T-helper 1 cell treated with Interleukin-12 subunit alpha and Interleukin-12 subunit beta and Interleukin-4 antibody, amounts not matched to agents 30 ng/mL and 1 ng/mL, for 36 hours (primary cell): ENCODE measurements around the gene HOXD8. TPM values are rescaled to one million over a fixed set of nuclear protein-coding genes. Genes with fewer than 3 reads are reported as not detected.

Experiments
- intact Hi-C: fragments of 100-400 bp; cut with micrococcal nuclease; formaldehyde crosslinking; loops from one replicate; pipeline ENCODE4 v1.15.1; 2024
- total RNA-seq: library from RNA; stranded (reverse); gene quantifications from 2 replicates; pipeline ENCODE4 v1.2.3, GENCODE V29; 2022

The HOXD8 gene
- total RNA-seq, 1 donor from 2014 or later = not detected

DNA sequence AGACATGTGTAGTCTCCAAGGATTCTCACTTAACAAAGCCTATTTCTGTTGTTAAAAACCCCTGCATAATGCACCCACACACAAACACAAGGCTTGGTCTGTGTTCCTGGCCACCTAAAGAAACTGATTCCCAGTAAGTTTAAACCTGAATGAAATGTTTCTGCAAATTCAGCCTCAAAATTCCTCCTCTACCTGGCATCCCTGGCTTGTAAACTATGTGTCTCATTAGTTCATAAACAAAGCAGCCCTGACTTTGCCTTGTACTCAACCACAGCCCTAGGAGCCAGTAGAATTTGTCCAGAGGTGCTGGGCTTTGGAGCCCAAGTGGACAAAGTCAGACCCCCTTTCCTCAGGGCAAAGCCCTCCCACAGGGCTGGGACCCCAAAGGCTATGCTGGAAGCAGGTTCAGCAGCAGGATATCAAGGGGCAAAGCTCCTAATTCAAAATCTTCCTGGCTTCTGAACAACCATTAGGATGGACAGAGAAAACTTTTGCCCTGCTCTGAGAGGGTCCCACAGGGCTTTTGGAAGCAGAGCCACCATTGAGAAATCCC lies 39.6 kb upstream of the HOXD8 start:
- intact Hi-C loops = no loop called here

DNA sequence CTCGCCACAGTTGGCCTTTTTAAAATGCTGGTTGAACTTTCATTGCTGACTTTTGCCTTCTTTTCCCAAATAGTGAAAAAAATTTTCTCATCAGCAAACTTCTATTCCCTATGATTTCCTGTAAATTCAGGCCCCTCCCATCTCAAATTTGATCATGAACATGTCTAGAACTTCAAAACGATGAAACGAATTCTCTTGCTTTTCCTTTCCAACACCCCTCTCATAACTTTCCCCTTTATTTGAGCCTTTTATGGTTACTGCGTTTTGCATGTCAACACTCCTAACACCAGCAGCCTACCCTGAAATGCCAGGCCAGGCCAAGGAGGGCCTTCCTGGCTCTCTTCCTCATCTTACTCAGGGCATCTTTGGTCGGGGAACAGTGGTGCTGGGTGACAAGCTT lies 38.6 kb upstream of the HOXD8 start:
- intact Hi-C loops = no loop called here

DNA sequence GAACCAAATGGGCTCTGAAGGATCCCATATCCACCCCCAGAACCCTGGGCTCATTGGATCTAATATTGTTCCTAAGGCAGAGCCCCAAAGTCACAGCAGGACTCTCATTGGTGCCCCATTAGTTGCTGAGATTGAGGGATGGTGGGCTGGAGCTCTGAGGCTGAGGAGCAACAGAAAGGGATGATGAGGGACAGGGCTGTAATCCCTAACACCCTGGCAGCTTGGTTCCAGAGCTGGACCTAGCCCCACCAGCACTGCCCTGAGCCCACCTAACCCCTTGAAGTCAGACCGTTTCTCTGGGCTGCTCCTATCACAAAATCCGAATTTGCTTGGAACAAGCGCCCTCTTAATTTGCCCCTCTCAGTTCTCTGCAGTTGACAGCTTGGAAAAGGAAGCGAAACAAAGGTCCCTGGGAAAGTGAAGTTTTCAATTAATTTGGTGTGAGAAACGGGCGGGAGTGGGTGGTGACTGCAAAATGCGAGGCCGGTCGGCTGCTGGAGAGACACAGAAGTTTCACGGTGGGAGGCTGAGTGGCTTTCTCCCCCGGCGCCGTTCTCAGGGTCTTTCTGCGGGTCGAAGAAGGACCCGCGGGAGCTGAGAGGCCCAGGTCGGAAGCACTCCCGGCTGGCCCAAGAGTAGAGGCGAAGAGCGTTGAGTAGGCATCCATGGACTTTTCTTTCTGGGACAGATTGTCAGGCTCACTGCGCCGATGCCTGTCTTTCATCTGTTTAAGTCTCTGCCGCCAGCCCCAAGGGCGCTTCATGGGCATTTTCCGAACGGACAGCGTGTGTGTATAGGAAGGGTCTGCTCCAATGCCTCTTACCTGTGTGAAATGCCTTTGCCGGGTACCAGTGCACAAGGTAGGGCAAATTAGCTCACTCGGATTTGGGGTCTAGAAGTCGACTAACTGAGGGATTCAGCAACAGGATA lies 37.9 kb upstream of the HOXD8 start:
- intact Hi-C loops = no loop called here

DNA sequence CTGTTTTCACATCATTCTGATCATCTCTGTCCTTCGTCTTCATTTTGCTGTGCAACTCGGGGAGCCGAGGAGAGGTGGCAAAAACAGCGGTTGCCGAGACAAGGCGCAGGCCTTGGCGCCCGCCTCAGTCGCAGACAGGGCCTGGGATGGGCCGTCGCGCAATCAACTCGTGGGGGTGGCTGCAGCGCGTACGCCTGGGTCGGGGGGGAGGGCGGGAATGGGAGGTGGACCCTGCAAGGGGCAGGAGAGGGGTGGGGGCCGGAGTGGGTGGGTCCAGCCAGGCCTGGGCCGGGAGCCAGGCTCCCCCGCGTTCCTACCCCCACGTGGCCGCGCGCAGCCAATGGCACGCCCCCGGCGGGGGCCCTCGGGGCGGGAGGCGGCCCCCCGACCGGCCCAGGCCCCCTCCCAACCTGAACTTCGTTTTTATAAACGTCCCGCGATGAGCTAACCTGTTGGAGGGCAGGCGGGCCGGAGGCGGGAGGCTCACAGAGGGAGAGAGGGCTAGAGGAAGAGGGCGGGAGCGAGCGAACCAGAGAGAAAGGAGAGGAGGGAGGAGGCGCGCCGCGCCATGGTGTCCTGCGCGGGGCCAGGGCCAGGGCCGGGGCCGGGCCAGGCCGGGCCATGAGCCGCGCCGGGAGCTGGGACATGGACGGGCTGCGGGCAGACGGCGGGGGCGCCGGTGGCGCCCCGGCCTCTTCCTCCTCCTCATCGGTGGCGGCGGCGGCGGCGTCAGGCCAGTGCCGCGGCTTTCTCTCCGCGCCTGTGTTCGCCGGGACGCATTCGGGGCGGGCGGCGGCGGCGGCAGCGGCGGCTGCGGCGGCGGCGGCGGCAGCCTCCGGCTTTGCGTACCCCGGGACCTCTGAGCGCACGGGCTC lies 37.0 kb upstream of the HOXD8 start, which contains the start of gene HOXD13:
Gene HOXD13, plus strand, starts transcription at position 452 of the 875 bp plus-strand sequence. Its CDS starts 170 bp downstream, at position 622.
- intact Hi-C loops = no loop called here

DNA sequence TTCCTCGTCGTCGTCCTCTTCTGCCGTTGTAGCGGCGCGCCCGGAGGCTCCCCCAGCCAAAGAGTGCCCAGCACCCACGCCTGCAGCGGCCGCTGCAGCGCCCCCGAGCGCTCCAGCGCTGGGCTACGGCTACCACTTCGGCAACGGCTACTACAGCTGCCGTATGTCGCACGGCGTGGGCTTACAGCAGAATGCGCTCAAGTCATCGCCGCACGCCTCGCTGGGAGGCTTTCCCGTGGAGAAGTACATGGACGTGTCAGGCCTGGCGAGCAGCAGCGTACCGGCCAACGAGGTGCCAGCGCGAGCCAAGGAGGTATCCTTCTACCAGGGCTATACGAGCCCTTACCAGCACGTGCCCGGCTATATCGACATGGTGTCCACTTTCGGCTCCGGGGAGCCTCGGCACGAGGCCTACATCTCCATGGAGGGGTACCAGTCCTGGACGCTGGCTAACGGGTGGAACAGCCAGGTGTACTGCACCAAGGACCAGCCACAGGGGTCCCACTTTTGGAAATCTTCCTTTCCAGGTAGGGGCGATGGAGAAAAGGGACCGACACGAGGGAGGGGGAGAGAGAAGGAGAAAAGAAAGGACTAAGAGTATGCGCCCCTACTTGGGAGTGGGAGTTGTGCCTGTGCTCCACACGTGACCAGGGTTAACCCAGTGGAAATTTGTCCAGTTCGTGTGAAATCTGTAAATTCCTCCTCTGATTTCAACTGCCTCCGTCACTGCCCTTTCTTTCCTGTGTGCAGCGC lies 36.2 kb upstream of the HOXD8 start:
- intact Hi-C loops = no loop called here

DNA sequence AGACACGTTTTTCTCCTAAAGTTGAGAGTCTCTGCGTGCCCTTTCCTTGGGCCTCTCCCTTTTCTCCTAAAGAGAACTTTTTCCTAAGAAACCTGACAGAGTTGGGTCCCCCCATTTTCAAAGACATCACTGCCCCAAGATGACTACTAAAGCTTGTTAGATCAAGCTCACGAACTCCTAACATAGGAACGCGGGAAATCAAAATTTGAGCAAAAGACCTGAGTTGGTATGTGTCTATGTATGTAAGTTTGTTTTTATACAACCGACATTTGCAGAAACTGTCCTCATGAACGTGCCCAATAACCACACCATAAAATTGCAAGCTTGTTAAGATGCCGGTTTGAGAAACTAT lies 35.6 kb upstream of the HOXD8 start:
- intact Hi-C loops = no loop called here

DNA sequence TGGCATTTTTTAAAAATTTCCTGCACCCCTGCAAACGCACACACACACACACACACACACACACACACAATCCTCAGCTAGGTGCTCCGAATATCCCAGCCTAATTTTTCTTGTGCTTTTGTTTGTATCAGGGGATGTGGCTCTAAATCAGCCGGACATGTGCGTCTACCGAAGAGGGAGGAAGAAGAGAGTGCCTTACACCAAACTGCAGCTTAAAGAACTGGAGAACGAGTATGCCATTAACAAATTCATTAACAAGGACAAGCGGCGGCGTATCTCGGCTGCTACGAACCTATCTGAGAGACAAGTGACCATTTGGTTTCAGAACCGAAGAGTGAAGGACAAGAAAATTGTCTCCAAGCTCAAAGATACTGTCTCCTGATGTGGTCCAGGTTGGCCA lies 35.2 kb upstream of the HOXD8 start:
- intact Hi-C loops = no loop called here

DNA sequence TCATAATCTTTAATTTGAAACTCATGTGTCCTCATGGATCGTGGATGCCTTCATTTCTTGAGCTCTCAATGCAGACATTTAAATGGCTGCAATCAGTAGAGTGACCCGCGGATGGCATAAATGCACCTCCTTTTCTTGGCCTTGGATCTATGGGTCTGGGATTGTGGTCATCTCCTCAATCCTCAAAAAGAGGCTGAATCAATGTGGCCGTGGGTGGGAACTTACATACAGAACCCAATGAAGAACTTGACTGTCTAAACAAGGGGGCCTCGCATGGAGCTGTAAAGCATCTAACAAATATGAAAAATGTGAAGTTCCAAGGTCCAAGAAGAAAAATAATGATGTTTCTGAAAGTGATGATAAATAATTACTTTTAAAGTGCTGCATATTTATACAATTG lies 34.1 kb upstream of the HOXD8 start:
- intact Hi-C loops = loop anchor here (5.0 kb wide), 2 partner anchors 37 to 1758 kb away; no protein-coding TSS in a partner anchor

DNA sequence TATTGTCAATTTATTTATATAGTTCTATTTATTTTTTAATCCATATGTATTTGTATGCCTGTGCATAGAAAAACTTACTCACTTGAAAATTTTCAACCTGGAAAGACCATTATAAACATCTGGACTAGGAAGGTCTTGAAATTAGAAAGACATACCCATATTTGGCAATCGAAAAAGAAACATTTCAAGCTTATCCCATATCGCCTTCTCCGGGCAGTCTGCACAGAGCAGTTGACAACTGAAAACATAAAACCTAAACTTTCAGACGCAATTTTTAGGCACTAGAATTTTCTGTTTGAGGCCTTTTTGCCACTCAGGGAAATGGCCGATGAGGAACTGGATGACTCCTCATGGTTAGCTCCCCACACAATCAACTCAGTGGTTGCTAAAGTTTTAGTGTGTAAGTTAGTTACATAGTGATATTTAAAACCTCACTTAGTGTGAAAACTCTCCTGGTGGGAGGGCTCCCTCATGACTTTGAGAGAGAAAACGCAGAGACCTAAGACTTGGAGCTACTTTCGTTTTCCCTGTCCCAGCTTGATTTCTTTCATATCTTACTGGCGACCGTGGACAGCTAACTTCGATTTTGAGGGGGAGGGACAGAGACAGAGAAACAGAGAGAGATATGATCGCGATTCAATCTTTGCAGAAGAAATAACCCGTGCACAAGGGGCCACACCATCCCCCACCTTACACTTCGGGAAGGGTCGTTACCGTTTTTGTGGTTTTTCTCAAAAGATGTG lies 33.1 kb upstream of the HOXD8 start:
- intact Hi-C loops = loop anchor here (1.0 to 5.0 kb wide), 4 partner anchors 10 to 1759 kb away; no protein-coding TSS in a partner anchor

DNA sequence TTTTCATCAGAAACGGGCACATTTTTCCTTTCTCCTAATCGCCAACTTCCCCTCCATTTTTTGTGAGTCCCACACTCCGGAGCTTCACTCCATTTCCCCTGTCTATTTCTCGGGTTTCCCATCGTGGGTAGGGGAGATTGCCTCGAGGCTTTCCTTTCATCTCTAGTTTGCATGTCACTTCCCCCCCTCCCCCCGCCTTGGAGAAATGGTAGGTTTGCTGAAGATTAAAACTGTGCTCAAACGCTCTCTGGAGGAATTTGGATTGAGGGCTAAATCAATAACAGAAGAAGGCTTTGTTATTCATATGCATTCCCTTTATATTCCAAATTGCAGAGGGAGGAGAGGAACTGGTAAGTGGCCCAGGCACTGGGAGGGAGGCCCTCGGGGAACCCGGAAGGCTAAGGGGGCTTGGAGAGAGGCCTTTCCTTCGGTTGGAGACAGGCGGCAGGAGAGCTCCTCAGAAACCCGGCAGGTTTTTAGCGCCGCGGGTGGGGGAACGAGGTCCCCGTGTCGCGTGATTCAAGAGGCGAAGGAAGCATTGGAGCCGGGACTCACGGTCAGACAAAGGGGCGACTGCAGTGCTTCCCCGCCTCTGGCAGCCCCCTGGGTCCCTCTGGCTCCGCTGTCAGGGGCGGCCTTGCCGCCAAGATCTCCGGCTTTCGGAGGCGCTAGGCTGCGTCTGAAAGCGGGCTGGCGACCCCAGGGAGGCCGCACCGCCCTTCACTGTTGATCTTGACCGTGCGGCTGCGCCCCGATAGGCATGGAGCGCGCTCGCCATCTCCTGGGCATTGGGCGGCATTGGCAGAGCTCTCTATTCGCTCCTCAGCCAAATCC lies 32.3 kb upstream of the HOXD8 start:
- intact Hi-C loops = loop anchor here (1.0 to 5.0 kb wide), 7 partner anchors 11 to 1760 kb away; no protein-coding TSS in a partner anchor

DNA sequence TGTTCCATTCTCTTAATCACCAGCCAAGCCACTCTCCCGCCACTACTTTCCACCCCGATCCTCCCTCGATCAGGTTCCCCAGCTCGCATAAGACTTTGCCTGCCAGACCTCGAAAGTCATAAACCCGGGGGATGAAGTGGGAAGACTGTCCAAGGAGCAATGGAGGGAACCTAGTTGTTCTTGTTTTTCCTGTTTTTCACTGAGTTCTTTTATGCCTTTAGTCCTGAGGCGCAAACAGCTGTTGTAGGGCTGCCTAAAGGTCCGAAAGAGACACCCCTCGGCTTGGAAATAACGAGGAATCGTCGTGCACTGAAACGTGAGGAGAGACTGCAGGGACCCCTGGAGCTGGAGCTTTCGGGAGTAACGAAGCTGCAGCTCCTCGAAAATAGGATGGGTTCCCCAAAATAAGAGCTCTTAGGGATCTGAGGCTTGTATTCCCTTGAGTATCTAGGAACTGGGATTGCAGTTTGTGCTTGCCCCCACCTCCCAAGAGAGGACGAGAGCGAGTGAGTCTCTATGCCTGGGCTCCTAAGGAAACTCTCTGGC lies 31.6 kb upstream of the HOXD8 start:
- intact Hi-C loops = loop anchor here (1.0 to 5.0 kb wide), 6 partner anchors 34 to 1761 kb away; no protein-coding TSS in a partner anchor

DNA sequence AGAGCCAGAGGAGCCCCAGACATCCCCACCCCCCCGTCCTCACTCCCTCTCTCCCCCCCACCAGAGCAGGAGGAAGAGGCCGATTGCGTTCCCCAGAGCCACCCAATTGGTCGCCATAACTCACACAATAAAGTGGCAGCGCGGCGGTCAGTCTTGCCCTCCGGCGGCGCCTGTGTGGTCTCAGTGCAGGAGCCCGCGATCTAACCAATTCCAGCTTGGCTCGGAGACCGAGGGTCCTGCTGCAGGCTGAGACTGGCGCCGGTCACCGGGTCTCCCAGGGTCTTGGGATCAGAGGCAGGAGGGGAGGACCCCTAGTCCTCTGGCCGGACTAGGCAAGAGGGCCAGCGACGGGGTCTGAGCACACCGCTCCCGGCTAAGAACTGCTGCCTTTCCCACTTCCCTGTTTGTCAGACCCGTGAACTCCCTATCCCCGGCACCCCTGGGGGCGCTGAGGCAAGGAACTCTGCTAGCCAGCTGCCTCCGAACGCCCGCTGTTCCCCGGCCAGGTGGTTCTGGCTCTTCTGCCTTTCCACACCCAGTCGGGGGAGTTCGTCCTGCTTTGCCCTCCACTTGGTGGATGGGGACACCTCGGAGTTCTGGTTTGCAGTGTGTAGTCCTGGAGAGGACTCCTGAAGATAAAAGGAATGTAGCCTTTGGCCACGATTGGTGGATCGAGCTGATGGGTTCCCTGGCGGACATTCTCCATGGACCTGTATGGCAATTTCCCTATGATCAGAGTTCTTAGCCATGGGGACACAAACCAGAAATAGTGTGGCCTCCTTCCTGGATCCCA lies 30.9 kb upstream of the HOXD8 start:
- intact Hi-C loops = loop anchor here (5.0 kb wide), 2 partner anchors 34 to 1761 kb away; no protein-coding TSS in a partner anchor

DNA sequence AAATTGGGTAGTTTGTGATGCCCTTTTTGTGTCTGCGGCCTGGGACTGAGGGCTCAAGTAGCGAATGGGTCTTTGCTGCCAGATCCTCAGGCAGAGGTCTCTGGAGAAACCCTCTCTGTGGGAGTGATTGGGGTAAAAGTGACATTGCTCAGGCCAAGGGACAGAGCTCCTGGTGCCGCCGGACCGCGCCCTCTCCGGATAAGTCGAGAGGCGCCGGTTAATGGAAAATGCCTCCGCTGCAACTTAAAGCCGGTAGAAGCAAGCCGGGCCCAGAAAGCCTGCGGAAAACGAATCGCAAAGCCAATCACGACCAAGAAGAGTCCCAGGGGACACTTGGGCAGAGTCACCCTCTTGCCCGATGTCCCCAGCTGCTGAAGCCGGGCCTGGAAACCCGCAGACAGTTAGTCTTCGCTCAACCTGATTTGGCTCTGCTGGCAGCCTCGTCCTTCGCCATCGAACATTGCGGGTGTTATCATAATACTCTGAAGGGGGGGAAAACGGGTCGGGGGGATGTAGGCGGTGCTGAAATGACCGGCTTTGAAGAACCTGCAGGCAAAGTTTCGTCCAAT lies 30.3 kb upstream of the HOXD8 start:
- intact Hi-C loops = loop anchor here (5.0 kb wide), 2 partner anchors 33 to 1762 kb away; no protein-coding TSS in a partner anchor

DNA sequence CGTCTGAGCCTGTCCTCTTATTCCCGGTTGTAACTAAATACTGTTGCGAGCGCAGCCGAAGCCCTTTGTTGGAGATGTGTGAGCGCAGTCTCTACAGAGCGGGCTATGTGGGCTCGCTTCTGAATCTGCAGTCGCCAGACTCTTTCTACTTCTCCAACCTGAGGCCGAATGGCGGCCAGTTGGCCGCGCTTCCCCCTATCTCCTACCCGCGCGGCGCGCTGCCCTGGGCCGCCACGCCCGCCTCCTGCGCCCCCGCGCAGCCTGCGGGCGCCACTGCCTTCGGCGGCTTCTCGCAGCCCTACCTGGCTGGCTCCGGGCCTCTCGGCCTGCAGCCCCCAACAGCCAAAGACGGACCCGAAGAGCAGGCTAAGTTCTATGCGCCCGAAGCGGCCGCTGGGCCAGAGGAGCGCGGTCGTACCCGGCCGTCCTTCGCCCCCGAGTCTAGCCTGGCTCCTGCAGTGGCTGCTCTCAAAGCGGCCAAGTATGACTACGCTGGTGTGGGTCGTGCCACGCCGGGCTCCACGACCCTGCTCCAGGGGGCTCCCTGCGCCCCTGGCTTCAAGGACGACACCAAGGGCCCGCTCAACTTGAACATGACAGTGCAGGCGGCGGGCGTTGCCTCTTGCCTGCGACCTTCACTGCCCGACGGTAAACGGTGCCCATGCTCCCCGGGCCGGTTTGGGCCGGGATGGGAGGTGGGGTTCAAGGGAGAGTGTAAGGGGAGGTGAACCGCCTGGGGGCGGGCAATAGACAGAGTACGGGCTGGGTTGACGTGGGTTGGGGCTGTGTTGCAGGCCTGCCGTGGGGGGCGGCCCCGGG lies 29.6 kb upstream of the HOXD8 start, which contains the start of gene HOXD12:
Gene HOXD12, plus strand, starts transcription at position 68 of the 819 bp plus-strand sequence. Its CDS starts 7 bp downstream, at position 75.
- intact Hi-C loops = loop anchor here (5.0 kb wide), 2 partner anchors 32 to 1763 kb away; no protein-coding TSS in a partner anchor

DNA sequence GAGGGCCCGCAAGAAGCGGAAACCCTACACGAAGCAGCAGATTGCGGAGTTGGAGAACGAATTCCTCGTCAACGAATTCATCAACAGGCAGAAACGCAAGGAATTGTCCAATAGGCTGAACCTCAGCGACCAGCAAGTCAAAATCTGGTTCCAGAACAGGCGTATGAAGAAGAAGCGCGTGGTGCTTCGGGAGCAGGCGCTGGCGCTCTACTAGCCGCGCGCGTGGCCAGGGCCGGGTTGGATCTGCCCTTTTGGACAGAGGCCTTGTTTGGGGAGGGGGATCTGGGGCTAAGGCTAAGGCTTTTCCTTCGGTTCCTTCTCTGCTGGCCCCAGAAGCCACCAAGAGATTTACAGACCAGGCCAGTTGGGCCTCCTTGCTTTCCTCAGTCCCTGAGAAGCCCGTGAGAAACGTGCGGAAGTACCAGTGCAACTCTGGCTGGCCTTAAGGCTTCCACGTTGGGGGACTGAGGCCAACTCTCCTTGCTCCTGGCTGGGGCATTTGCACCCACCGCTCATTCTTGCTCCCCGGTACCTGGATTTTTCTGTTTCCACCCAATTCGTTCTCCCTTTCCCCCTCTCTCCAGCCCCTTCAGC lies 28.9 kb upstream of the HOXD8 start:
- intact Hi-C loops = no loop called here

DNA sequence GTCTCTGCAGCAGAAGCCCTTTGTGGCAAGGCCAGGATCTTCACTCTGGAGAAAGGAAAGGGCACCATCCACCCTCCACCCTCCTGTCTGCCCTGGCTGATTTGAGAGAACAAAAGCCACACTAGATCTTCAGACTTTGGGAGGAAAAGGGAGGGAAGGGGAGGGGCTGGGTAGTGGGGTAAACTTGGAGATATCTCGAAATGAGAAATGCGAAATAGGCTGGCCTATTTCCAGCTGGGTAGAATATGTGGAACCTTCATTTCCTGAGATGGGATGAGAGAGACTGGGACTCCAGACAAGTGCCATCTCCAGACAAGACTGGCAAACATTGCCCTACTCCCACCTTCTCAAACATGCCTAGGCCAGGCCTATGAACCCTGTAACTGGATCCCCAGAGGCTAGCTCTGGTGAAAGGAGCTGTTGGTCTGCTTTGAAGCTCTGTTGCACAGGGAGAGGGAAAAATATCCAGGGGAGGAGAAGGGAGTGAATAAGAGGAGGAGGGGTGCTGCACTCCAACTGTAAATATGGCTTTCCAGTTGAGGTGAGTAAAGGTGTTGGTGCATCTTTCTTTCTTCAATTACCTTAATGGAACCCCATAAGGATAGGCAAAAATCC lies 28.2 kb upstream of the HOXD8 start:
- intact Hi-C loops = no loop called here
